Measurements from ENCODE around the gene DVL3. TPM values are rescaled to one million over a fixed set of nuclear protein-coding genes. Genes with fewer than 3 reads are reported as not detected.

The DVL3 gene
- total and polyA plus RNA-seq, 2 experiments from 2014 or later: 25.6 to 55.5 TPM

DNA sequence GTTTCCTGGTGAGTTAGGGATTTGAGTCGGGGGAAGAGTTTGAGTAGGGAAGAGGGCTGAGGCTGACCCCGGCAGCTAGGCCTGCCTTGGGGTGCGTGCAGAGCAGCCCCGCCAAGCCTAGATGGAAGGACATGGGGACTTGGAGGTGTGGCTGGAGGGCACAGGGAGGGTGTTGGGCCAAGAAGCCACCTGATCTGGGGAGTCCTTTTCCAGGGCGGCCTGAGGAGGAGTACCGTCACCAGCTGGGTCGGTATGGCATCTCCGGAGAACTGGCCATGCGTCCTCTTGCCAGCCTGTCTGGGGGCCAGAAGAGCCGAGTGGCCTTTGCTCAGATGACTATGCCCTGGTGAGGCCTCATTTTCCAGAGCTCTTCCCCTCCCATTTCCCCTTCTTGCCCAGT is 37.7 kb downstream of the DVL3 start (continued):
- TF ChIP-seq, protein P1, sequence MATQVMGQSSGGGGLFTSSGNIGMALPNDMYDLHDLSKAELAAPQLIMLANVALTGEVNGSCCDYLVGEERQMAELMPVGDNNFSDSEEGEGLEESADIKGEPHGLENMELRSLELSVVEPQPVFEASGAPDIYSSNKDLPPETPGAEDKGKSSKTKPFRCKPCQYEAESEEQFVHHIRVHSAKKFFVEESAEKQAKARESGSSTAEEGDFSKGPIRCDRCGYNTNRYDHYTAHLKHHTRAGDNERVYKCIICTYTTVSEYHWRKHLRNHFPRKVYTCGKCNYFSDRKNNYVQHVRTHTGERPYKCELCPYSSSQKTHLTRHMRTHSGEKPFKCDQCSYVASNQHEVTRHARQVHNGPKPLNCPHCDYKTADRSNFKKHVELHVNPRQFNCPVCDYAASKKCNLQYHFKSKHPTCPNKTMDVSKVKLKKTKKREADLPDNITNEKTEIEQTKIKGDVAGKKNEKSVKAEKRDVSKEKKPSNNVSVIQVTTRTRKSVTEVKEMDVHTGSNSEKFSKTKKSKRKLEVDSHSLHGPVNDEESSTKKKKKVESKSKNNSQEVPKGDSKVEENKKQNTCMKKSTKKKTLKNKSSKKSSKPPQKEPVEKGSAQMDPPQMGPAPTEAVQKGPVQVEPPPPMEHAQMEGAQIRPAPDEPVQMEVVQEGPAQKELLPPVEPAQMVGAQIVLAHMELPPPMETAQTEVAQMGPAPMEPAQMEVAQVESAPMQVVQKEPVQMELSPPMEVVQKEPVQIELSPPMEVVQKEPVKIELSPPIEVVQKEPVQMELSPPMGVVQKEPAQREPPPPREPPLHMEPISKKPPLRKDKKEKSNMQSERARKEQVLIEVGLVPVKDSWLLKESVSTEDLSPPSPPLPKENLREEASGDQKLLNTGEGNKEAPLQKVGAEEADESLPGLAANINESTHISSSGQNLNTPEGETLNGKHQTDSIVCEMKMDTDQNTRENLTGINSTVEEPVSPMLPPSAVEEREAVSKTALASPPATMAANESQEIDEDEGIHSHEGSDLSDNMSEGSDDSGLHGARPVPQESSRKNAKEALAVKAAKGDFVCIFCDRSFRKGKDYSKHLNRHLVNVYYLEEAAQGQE (IDR thresholded peaks at IDR 0.05; ENCODE audit: unreplicated experiment): no peak
- no peak for TF ChIP-seq CREB1 (CRISPR knock-in tag; IDR thresholded peaks at IDR 0.05; ENCODE audit: low read depth)
- TF ChIP-seq JUNB (IDR thresholded peaks at IDR 0.05; ENCODE audit: unreplicated experiment): no peak
- no peak for TF ChIP-seq EZH2 (IDR thresholded peaks at IDR 0.05; ENCODE audit: low read depth, unreplicated experiment)

- Histone ChIP-seq H3K9me2 (ENCODE audit: insufficient read depth) (no peaks in the 10 kb centered on the region), H3F3A (replicated peaks; ENCODE audit: low read depth) (no peaks in the 10 kb centered on the region), H3K4me3 (no peak overlapping the region), H3K27me3 (ENCODE audit: insufficient read depth) (no peaks in the 10 kb centered on the region), H3K36me3 (ENCODE audit: insufficient read depth) (peaks cover 10% of the 10 kb centered on the region), H2AFZ (no peak overlapping the region), H3K27ac (ENCODE audit: low read depth) (no peak overlapping the region), H3K79me2 (replicated peaks; ENCODE audit: insufficient read depth) (peaks cover 6% of the 10 kb centered on the region; the same call in 1 of the 2 replicates), H3K4me2 (no peak overlapping the region), H3K4me1 (ENCODE audit: insufficient read depth) (no peaks in the 10 kb centered on the region), H4K20me1 (replicated peaks; ENCODE audit: insufficient read depth) (peaks cover 5% of the 10 kb centered on the region; the same call in 1 of the 2 replicates)
- Mint-ChIP-seq H3K4me3 (no peak overlapping the region), H3K27me3 (ENCODE audit: insufficient read depth, low read depth, poor library complexity) (peaks cover 2% of the 10 kb centered on the region), H3K4me1 (no peaks in the 10 kb centered on the region), H3K36me3 (ENCODE audit: low read depth) (peaks cover 53% of the 10 kb centered on the region), H3K9me3 (no peaks in the 10 kb centered on the region), H3K27ac (no peak overlapping the region)
- ATAC-seq: no peak
- DNase-seq (ENCODE audit: low spot score): no peak
- TF ChIP-seq JUNB (IDR thresholded peaks at IDR 0.05; ENCODE audit: unreplicated experiment) (no peak), STAT1 (IDR thresholded peaks at IDR 0.05; ENCODE audit: unreplicated experiment) (no peak), POLR2AphosphoS5 (IDR thresholded peaks at IDR 0.05; ENCODE audit: low read depth) (no peak), ZNF331 (CRISPR knock-in tag; IDR thresholded peaks at IDR 0.05; ENCODE audit: low read depth) (no peak), EZH2phosphoT487 (IDR thresholded peaks at IDR 0.05; ENCODE audit: unreplicated experiment) (no peak), ZNF114 (CRISPR knock-in tag; IDR thresholded peaks at IDR 0.05) (no peak)
- TF ChIP-seq, protein P1 (IDR thresholded peaks at IDR 0.05; ENCODE audit: unreplicated experiment): no peak
- TF ChIP-seq, protein P2, sequence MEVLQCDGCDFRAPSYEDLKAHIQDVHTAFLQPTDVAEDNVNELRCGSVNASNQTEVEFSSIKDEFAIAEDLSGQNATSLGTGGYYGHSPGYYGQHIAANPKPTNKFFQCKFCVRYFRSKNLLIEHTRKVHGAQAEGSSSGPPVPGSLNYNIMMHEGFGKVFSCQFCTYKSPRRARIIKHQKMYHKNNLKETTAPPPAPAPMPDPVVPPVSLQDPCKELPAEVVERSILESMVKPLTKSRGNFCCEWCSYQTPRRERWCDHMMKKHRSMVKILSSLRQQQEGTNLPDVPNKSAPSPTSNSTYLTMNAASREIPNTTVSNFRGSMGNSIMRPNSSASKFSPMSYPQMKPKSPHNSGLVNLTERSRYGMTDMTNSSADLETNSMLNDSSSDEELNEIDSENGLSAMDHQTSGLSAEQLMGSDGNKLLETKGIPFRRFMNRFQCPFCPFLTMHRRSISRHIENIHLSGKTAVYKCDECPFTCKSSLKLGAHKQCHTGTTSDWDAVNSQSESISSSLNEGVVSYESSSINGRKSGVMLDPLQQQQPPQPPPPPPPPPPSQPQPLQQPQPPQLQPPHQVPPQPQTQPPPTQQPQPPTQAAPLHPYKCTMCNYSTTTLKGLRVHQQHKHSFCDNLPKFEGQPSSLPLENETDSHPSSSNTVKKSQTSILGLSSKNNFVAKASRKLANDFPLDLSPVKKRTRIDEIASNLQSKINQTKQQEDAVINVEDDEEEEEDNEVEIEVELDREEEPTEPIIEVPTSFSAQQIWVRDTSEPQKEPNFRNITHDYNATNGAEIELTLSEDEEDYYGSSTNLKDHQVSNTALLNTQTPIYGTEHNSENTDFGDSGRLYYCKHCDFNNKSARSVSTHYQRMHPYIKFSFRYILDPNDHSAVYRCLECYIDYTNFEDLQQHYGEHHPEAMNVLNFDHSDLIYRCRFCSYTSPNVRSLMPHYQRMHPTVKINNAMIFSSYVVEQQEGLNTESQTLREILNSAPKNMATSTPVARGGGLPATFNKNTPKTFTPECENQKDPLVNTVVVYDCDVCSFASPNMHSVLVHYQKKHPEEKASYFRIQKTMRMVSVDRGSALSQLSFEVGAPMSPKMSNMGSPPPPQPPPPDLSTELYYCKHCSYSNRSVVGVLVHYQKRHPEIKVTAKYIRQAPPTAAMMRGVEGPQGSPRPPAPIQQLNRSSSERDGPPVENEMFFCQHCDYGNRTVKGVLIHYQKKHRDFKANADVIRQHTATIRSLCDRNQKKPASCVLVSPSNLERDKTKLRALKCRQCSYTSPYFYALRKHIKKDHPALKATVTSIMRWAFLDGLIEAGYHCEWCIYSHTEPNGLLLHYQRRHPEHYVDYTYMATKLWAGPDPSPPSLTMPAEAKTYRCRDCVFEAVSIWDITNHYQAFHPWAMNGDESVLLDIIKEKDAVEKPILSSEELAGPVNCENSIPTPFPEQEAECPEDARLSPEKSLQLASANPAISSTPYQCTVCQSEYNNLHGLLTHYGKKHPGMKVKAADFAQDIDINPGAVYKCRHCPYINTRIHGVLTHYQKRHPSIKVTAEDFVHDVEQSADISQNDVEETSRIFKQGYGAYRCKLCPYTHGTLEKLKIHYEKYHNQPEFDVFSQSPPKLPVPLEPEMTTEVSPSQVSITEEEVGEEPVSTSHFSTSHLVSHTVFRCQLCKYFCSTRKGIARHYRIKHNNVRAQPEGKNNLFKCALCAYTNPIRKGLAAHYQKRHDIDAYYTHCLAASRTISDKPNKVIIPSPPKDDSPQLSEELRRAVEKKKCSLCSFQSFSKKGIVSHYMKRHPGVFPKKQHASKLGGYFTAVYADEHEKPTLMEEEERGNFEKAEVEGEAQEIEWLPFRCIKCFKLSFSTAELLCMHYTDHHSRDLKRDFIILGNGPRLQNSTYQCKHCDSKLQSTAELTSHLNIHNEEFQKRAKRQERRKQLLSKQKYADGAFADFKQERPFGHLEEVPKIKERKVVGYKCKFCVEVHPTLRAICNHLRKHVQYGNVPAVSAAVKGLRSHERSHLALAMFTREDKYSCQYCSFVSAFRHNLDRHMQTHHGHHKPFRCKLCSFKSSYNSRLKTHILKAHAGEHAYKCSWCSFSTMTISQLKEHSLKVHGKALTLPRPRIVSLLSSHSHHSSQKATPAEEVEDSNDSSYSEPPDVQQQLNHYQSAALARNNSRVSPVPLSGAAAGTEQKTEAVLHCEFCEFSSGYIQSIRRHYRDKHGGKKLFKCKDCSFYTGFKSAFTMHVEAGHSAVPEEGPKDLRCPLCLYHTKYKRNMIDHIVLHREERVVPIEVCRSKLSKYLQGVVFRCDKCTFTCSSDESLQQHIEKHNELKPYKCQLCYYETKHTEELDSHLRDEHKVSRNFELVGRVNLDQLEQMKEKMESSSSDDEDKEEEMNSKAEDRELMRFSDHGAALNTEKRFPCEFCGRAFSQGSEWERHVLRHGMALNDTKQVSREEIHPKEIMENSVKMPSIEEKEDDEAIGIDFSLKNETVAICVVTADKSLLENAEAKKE (CRISPR knock-in tag; IDR thresholded peaks at IDR 0.05): no peak
Observed at GRCh38 chr3:184193991-184194539, 38.9 kb downstream of the DVL3 start.
